ENCODE measurements around the gene ZNF248.

Gene ZNF248

DNA sequence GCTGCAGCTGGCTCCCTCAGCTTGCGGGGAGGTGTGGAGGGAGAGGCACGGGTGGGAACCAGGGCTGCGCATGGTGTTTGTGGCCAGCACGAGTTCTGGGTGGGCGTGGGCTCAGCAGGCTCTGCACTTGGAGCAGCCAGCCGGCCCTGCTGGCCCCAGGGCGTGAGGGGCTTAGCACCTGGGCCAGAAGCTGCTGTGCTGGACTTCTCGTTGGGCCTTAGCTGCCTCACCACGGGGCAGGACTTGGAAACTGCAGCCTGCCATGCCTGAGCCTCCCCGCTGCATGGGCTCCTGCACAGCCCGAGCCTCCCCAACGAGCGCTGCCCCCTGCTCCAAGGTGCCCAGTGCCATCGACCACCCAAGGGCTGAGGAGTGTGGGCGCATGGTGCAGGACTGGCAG lies 120.1 kb downstream of the ZNF248 start:
- no peak for DNase-seq

DNA sequence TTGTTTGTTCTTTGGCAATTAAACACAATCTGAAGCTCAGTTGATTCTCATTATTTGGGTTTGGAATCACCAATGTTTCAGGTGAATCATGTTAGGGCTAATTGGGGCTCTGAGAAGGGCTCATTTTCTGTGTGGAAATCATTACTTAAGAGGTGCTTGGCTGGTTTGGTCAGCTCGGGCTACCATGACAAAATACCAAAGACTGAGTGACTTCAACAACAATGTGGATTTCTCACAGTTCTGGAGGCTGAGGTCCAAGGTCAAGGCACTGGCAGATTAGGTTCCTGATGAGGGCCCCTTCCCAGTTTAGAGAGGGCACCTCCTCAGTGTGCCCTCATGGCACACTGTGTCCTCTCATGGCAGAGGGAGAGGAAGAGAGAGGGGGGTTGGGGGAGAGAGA lies 121.3 kb downstream of the ZNF248 start:
- no peak for DNase-seq

DNA sequence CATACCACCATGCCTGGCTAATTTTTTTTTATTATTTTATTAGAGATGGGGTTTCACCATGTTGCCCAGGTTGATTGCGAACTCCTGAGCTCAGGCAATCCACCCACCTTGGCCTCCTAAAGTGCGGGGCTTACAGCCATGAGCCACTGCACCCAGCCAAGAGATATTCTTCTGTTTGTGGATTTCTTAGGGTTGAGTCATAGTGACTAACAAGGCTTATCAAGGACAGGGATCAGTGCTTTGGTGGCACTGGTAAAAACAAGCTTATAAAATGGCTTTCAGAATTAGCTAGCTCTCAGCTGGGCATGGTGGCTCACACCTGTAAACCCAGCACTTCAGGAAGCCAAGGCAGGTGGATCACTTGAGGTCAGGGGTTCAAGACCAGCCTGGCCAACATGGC lies 122.4 kb downstream of the ZNF248 start:
- DNase-seq, result no peak

All from NCI-H2107 (cell line).